Suppressor macrophage treated with lipopolysaccharide for 1 hour (primary cell): ENCODE results near the gene CACNG6.

Experiments
- DNase-seq, 3 donors: peaks; one replicate each; pipeline ENCODE4 v3.0.0-alpha.2; 2020 to 2022

Gene CACNG6

DNA sequence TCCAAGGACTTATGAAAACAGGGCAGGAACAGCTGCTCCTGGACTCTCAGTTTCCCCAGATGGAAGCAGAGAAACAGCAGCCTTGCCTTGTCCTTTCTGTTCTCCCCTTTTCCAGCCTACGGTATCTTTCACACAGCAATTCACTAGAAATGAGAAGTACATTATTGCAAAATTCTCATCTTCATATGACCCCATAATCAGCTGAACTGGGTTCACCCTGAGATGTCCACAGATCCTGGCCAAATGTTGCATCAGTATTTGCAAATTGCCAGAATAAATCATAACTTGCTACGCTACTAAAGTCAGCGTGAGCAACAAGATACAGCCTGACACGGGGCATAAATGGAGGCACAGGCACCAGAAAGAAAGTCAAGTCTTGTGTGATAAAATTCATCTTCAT lies 56.2 kb downstream of the CACNG6 start:
- DNase-seq = peak; percentile 64 to 97 (median 96)
